GM21529 (cell line): ENCODE measurements around the gene SUN2.
"Not testable (repeated sequence)": the region's sequence is repeated elsewhere in the genome, so short reads cannot be mapped to it uniquely, and the experiment has no call there.

Experiments
- ATAC-seq: cut with Tn5 transposase; IDR thresholded peaks from one replicate; pipeline ENCODE4 v1.9.1; 2021; ENCODE audit not compliant: unreplicated experiment

The SUN2 gene, protein sequence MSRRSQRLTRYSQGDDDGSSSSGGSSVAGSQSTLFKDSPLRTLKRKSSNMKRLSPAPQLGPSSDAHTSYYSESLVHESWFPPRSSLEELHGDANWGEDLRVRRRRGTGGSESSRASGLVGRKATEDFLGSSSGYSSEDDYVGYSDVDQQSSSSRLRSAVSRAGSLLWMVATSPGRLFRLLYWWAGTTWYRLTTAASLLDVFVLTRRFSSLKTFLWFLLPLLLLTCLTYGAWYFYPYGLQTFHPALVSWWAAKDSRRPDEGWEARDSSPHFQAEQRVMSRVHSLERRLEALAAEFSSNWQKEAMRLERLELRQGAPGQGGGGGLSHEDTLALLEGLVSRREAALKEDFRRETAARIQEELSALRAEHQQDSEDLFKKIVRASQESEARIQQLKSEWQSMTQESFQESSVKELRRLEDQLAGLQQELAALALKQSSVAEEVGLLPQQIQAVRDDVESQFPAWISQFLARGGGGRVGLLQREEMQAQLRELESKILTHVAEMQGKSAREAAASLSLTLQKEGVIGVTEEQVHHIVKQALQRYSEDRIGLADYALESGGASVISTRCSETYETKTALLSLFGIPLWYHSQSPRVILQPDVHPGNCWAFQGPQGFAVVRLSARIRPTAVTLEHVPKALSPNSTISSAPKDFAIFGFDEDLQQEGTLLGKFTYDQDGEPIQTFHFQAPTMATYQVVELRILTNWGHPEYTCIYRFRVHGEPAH

DNA sequence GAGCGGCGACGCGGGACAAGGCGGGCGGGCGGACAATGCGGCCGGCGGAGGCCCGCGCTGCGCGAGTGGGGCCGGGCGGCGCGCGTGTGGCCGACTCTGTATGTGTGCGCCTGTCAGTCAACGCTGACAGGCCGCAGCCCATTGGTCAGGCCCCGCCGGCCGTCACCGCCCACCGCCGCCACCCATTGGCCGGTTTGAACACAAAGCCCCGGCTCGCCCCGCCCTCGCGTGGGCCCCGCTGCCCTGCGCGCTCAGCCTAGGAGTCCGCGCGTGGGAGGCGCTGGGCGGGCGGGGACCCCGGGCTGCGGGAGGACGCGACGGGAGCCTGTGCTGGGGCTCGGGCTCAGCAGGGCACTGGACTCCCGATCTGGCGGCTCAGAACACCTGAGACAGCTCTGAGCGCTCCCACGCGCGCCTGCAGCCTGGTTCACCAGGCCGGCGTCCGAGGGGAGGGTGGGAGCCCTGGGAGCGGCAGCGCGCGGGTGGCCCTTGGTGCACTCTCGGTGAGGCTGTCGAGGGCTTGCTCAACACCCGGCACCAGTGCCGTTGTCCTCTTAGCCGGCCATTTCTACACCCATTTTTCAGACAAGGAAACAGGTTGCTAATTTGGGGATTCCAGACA lies at the start of gene SUN2:
SUN2 (minus strand) TSS at position 88 of the 622 bp plus-strand sequence. CDS start 3,370 bp downstream, outside the sequence.
- peak; percentile 63 for ATAC-seq

DNA sequence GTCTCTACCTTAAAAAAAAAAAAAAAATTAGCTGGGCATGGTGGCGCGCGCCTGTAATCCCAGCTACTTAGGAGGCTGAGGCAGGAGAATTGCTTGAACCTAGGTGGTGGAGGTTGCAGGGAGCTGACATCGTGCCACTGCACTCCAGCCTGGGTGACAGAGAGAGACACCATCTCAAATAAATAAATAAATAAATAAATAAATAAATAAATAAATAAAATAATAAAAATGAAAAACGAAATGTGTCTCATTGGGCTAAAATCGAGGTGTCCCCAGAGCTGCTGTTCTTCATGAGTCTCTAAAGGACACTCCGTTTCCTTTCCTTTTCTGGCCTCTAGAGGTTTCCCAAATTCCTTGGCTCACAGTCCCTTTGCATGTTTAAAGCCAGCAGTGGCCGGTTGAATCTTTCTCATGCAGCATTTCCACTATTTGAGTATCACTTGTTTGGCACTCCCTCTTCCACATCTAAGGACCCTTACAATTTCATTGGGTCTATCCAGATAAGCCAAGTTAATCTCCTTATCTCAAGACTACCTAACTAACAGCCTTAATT lies 49.3 kb upstream of the SUN2 start:
- ATAC-seq = not testable (repeated sequence)

DNA sequence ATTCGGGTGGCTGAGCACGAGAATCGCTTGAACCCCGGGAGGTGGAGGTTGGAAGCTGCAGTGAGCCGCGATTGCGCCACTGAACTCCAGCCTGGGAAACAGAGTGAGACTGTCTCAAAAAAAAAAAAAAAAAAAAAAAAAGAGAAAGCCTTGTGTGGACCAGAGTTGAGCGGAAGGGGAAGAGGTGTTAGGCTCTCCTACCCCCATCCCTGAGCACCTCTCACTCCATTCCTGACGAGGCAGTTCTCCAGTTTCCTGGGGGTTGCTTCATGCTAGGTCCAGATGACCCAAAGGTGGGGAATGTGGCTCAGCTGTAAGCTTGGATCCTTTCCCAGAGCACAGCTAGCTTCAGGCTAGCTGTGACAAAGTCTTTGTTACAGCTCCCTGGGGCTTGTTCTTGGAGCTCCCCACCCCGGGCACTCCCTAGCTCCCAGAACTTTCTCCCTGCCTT lies 46.9 kb upstream of the SUN2 start:
- ATAC-seq = no peak

DNA sequence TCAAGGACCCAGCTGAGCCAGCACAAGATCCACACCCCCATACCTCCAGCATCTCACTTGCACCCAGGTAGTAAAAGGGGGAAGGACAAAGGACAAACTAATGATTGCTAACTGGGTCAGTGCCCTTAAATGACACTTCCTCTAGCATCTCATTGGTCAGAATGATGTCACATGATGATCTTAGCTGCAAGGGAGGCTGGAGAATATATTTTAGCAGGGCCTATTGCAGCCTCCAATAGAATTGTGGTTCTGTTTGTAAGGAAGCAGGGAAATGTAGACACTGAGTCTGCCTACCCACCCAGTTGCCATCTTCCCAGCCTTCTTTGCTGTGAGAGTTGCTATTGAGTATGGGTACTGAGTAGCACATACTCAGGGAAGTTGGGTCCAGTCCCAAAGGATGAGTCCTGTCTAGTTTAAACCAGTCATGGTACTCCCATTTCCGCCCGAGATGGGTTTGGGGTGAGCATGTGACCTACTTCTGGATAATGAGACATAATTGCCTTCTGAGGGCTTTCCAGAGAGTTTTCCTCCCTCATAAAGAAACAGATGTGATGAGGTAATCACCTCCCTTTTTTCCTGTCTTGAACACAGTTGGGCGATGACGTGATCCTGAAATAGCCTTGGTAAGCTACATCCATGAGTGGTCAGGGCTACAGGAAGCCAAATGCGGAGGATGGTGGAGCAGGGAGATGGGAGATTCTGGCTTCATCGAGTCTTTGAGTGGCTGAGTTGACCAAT lies 43.6 kb upstream of the SUN2 start:
- no peak for ATAC-seq

DNA sequence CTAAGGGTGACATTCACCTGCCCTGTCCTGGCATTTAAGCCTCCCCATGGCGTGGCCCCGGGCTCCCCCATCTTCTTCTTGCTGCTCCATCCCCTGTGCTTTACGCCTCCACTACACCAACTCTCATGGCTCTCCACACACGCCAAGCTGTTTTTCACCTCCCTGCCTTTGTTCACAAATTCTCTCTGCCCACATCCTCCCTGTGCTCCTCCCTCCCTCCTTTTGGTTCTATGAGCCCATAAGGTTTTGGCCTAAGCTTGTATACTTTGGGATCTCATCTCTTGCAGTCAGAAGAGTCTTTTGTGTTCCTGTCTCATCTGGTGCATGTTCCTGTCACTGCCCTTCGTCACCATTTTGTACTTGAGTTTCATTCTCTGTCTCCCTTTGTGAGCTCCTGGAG lies 42.7 kb upstream of the SUN2 start:
- no peak for ATAC-seq

DNA sequence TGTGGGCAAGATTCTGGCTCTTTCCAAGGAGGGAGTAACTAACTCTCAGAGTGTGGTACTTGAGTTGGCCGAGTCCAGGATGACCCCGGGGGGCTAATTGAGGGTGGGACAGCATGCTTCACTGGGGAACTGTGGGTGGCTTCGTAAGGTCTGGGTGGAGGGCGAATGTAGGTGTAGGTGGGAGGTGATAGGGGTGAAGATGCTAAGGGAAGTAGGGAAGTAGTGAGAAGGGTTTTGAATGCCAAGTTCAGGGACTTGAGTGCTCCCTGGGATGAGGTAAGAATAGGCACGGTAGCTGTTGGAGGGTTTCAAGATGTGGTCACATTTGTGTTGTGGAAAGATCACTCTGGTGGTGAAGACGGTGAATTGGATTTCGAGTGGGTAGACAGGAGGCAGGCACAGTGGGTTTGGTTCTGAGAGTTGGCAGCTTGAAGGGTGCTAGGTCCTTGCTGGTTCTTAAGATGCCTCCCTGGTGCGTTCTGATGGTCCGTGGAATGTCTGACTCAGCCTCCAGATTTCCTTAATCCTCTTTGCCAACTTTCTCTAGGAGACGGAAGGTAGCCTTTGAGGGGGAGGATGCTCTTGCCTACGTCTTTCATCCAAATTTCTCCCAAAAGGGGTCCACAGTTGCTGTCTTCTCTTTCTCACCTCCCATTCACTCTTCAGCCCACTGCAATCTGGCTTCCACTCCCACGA lies 40.6 kb upstream of the SUN2 start:
- no peak for ATAC-seq

DNA sequence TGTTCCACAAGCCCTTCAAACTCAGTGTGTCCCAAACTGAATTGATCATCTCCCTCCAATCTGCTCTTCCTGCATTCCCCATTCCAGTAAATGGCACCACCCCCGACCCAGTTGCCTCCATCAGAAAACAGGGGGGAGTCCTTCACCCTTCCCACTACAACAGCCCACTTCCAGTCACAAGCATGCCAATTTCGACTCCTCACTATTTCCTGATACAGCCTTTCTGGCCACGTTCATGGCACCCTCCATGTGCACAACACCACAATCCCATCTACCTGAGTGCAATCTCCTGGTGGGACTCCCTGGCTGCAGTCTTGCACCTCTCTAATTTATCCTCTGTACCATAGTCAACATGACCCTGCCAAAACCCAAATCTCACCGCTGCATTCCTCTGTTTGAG lies 39.8 kb upstream of the SUN2 start:
- no peak for ATAC-seq

DNA sequence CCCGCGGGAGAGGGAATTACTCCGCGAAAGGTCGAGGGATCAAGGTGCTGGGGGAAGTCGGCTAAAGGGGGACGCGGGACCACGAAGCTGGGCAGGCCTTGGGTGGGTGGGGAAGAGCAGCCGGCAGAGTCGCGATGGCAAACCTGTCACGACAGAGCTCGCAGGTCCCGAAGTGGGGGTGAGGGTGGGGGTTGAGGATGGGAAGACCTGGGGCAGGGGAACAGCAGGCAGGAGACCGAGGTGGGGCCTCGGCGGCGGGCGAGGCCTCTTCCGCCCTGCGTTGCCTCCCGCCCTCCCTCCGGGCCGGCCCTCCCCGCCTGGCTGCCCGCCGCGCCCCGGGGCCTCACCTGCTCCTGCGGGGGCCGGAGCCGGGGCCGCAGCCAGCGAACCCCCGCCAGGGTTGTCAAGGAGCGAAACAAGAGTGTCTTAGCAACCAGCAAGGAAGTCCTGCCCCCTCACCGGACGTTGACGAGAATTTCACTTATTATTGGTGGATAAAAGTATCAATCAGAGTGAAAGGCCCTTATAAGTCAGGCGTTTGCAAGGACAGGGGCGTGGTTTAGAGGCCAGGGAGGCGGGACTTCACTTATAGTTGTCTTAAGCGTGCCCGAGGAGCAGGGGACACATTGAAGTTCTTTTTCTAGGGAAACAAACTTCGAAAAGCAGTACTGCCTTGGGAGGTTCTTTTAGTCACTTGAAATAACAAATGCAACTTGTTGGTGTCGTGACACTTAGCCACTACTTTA lies 38.1 kb upstream of the SUN2 start, which contains the start of gene DNAL4:
DNAL4 (minus strand) TSS at position 423 of the 746 bp plus-strand sequence. CDS start 11,412 bp downstream, outside the sequence.
- ATAC-seq = peak; percentile 98

DNA sequence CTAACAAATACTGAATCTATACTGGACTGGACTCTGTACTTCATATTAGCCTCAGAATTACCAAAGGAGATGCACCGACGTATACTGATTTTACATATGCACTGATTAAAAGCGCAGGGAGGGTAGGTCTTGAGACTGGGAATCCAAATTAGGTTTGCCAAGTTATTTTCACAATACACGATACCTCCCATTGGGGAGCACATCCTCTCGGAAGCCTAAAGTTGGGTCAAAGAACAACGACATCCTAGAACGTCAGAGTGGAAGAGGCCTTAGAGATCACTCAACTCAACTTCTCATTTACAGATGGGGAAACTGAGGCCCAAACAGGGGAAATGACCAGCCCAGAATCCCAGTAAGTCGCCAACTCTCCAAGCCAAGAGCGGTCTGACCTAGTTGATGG lies 37.5 kb upstream of the SUN2 start:
- no peak for ATAC-seq

DNA sequence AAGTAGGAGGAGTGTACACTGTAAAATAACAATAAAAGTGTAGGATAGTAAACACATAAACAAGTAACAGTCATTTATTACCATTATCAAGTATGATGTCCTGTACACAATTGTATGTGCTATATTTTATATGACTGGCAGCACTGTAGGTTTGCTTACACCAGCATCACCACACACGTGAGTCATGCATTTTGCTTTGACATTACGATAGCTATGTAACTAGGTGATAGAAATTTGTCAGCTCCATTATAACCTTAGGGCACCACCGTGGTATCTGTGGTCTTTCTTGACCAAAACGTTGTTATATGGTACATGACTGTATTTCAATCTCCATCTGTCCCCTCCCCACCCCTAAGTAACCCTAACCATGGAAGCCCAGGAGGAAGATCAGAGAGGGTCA lies 37.0 kb upstream of the SUN2 start:
- ATAC-seq = no peak

DNA sequence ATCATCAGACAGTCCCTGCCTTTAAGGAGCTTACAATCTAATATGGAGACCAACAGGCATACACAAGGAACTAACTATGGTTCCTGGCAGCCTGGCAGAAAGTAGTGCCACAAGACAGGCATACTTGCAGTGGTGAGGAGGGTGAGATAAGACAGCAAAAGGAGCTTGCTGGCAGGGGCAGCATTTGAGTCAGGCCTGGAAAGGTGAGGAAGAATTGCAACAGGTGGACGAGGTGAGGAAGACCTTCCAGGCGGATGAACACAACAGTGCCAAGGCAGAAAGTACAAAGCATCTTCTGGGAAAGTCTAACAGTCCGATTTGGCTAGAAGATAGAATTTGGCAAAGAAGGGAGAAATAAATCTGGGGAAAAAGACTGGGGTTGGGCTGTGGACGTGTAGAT lies 33.8 kb upstream of the SUN2 start:
- ATAC-seq = no peak

DNA sequence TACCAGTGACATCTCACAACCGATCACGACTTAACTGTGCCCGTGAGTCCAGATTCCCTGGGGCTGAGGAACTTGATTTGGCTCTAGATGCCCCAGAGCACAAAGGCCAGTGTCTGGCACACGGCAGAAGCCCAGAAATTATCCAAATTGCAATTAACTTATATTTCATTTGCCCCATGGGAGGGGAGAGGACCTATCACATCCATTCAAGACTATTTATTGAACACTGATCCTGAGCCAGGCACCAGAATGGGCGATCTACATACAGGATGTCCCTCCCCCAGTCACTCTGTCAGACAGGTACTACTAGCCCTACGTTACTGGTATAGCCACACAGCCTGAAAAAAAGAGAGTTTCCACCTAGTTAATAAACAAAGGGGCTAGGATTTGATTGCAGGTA lies 33.0 kb upstream of the SUN2 start:
- ATAC-seq = no peak

DNA sequence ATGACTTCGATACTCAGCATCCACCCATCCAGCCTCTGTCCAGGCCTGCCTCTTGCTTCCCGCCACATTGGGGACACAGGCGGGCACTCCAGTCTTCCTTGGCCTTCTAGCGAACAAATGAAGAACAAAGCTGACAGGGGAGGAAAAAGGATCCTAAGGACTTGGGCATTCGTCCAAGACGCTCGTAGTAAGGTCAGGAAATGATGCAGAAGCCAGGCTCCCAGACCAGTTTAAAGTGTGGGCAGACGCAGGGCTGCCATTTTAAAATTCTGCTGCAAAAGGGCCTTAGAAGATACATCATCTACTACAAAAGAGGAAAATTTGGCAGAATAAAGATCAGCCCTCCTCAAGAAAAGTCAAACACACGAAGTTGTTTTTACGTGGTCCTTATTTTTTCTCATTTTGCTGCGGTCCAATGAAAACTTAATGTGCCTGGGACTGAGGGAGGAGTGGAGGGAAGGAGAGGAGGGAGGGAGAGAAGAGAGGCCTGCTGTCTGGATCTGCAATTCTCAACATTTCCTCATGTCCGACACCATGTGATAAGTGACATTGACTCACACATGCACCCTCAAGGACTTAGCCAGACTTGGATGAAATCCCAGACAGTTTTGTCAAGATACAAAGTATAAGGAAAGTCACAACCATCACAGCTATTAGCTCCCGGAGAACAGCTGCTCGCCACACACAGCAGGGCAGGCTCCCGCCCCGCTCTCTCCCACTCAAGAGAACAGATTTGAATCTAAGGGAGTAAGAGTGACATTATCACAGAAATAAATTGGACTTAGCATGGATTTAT lies 32.4 kb upstream of the SUN2 start:
- no peak for ATAC-seq

DNA sequence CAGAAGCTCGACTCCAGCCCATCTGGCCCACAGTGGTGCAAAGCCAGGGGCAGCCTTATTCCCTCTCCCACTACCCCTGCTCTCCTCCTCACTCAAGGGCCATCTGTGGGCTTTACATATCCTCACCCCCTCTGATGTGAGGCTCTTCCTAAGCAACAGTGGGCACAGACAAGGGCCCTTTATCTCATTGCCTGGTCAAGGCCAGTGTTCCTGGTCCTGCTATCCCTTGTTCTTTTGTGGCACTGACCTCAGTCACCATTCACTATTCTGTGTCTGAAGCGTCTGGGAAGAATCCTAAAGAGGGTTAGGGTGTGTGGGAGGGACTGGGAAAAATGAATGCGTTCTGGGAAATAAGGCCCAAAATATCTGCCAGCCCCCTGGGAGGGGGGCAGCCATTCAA lies 30.8 kb upstream of the SUN2 start:
- no peak for ATAC-seq

DNA sequence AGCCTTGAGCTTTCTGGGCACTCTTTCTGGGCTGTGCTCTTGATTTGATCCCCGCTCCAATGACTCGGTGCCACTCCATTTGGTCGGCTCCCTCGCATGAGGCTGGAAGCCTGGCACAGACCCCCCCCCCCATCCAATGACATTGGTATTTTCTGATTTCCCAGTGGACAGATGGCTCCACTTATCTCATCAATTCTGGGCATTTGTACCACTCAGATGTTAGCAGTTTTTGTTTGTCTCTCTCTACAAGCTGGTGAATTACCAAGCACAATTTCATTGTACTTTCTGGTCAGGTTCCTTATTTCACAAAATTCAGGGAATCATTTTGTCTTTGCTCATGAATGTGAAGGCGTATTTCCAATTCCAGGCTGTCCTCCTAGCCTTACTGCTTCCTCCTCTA lies 29.1 kb upstream of the SUN2 start:
- ATAC-seq = no peak

DNA sequence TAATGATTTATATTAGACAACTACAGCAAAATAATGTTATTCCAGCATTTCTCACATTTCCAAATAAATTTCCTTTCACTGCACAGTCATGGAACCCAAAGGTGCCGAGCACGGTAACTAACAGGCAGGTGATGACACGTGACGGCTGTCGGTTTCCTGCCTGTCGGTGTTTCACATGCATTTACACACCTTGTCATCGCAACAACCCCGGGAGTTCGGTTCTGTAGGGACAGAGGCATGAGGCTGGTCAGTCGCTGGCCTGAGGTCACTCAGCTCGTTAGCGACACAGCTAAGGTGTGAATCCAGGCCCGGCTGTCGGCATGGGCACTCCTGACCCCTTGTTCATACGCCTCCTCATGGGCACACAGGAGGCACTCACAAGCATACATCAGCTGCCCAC lies 28.2 kb upstream of the SUN2 start:
- no peak for ATAC-seq

DNA sequence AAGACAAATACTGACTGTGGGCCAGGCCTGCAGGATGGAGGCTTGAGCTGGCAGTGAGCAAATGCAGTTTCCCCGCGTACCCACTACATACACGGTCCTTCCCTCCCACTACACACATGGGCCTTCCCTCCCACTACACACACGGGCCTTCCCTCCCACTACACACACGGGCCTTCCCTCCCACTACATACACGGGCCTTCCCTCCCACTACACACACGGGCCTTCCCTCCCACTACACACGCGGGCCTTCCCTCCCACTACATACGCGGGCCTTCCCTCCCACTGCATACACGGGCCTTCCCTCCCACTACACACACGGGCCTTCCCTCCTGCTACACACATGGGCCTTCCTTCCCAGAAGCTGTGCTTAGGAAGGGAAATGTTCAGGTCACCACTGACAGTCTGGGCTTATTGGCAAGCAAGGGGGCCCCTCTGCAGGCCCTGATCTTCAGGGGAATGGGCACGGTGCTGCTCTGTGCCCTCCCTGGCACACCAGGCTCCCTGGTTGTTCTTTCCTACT lies 27.4 kb upstream of the SUN2 start:
- ATAC-seq = no peak

DNA sequence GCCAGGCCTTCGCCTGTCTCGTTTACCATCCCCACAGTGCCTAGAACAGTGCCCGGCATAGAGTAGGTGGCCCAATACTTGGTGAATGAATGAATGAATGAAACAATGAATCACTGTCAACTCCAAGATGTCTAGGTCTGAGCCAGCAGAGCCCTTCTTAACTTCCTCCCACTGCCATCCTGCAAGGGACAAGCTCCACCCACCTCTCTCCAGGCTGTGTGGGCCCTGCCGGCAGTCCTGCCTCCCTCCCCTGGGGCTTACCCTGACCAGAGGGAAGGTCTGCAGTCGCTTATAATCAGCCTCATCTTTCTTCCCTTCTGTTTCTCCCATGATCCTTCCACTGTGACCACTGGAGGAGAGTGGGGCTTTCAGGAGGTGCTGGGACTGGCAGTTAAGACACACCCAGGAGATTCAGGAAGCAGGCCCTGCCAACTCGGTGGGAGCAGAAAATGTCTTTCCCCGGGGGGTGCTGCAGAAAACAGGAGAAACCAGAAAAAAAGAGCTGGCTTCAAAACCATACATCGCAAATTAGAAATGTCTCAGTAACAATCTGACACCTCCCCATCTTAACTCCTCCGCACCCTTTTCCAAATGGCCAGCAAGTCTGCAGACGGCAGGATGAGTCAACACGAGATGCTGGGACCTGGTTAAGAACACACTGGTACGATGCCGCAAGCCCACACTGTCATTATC lies 26.8 kb upstream of the SUN2 start:
- no peak for ATAC-seq
